Measurements from ENCODE around the gene PURA. TPM values are rescaled to one million over a fixed set of nuclear protein-coding genes. Genes with fewer than 3 reads are reported as not detected.
A peak's percentile ranks its signal among the peaks of the same experiment; 100 is the strongest.
"Not testable (repeated sequence)": the region's sequence is repeated elsewhere in the genome, so short reads cannot be mapped to it uniquely, and the experiment has no call there.

PURA gene
- total RNA-seq, 1 experiment from 2014 or later, result 3.6 TPM

DNA sequence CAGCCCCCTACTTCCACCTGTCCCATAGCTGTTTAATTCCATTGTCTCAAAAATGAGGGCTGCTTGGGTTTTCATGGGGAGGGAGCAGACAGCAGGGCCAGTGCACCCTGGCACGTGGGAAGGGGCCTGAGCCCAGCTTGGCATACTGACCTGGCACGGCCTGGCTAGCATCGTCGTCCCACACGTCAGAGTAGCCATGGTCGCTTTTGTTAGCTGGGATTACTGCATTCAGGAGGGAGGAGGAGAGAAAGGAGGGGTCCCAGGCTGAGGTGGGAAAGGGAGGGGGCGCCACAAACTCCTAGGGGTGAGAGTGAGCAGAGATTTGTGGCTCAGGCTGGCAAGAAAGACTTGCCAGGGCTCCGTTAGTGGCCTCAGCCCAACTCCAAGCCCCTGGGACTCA lies 40.0 kb downstream of the PURA start:
- TF ChIP-seq, protein P1, sequence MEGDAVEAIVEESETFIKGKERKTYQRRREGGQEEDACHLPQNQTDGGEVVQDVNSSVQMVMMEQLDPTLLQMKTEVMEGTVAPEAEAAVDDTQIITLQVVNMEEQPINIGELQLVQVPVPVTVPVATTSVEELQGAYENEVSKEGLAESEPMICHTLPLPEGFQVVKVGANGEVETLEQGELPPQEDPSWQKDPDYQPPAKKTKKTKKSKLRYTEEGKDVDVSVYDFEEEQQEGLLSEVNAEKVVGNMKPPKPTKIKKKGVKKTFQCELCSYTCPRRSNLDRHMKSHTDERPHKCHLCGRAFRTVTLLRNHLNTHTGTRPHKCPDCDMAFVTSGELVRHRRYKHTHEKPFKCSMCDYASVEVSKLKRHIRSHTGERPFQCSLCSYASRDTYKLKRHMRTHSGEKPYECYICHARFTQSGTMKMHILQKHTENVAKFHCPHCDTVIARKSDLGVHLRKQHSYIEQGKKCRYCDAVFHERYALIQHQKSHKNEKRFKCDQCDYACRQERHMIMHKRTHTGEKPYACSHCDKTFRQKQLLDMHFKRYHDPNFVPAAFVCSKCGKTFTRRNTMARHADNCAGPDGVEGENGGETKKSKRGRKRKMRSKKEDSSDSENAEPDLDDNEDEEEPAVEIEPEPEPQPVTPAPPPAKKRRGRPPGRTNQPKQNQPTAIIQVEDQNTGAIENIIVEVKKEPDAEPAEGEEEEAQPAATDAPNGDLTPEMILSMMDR (conservative IDR thresholded peaks at IDR 0.05), result no peak
- WGBS (ENCODE audit: extremely low coverage, insufficient read length, low lambda C conversion rate), result no CpG with 5 or more reads among the region's 8 CpGs

DNA sequence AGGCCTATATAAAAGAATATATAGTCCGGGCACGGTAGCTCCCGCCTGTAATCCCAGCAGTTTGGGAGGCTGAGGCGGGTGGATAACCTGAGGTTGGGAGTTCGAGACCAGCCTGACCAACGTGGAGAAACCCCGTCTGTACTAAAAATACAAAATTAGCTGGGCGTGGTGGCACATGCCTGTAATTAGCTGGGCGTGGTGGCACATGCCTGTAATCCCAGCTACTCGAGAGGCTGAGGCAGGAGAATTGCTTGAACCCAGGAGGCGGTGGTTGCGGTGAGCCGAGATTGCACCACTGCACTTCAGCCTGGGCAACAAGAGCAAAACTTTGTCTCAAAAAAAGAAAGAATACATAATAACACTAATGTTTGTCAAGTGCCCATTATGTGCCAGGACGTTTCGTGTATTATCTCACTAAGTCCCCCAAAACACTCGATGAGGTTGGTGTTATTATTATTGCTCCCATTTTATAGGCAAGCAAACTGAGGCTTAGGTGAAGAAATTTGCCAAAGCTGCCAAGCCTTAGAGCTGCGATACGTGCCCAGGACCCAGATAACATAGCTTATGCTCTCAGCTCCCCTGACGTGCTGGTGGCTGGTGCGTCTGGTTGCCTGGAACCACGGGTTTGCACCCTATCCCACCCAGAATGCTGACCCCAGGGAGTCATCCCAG lies 40.9 kb downstream of the PURA start:
- not testable (repeated sequence) for H2BK15ac ChIP-seq (ENCODE audit: low read depth, low read length); H2AK5ac ChIP-seq (ENCODE audit: insufficient read length, low read length); H3K4ac ChIP-seq (ENCODE audit: low read depth, low read length); H3K79me1 ChIP-seq (ENCODE audit: insufficient read depth, low read depth, low read length, poor library complexity, severe bottlenecking); H2BK120ac ChIP-seq (ENCODE audit: low read depth, low read length, poor library complexity, severe bottlenecking); H3K9me3 Mint-ChIP-seq; H2AFZ ChIP-seq (ENCODE audit: low read length); H3K23me2 ChIP-seq (ENCODE audit: insufficient read length, low read depth, low read length, poor library complexity, severe bottlenecking); H2BK12ac ChIP-seq (ENCODE audit: insufficient read length, low read depth, low read length); H2BK5ac ChIP-seq (ENCODE audit: insufficient read length, low read length); H4K5ac ChIP-seq (ENCODE audit: insufficient read length, low read depth, low read length); H3K56ac ChIP-seq (ENCODE audit: insufficient read length, low read depth, low read length); H3T11ph ChIP-seq (ENCODE audit: low read length); H3K27ac Mint-ChIP-seq; DNase-seq; H3K9ac ChIP-seq (ENCODE audit: extremely low read depth, insufficient read length, low read length); H3K27ac ChIP-seq (ENCODE audit: insufficient read length, low read depth, low read length); H3K4me3 Mint-ChIP-seq; H3K18ac ChIP-seq (ENCODE audit: insufficient read length, low read depth, low read length); H3K23ac ChIP-seq (ENCODE audit: insufficient read length, low read depth, low read length); H3K36me3 Mint-ChIP-seq (ENCODE audit: insufficient read depth in 1 of 3, low read depth in 3 of 3); H3K14ac ChIP-seq (ENCODE audit: insufficient read depth, low read length); H3K27me3 ChIP-seq (ENCODE audit: insufficient read depth, low read length); H4K20me1 ChIP-seq (ENCODE audit: control insufficient read depth, insufficient read depth, insufficient read length); H2BK20ac ChIP-seq (ENCODE audit: low read depth, low read length, poor library complexity, severe bottlenecking); H3K4me1 ChIP-seq (ENCODE audit: insufficient read depth, low read length); H3K4me2 ChIP-seq (ENCODE audit: insufficient read depth, insufficient read length, low read length); H3K79me2 ChIP-seq (ENCODE audit: insufficient read depth, low read length); H4K8ac ChIP-seq (replicated peaks; ENCODE audit: insufficient read length, low read depth, low read length); H3K9me3 ChIP-seq (ENCODE audit: control insufficient read depth, low read depth, low read length); H4K91ac ChIP-seq (ENCODE audit: insufficient read length, low read depth, low read length)
- Mint-ChIP-seq H3K27me3 (ENCODE audit: low read depth) (peaks cover 20% of the 10 kb centered on the region), H3K4me1 (peaks cover 20 to 32% of the 10 kb centered on the region in 2 experiments)
- no CpG with 5 or more reads among the region's 21 CpGs for WGBS (ENCODE audit: extremely low coverage, insufficient read length, low lambda C conversion rate)

More for the DNA sequence above, 40.0 kb downstream of the PURA start:
- Mint-ChIP-seq H3K36me3 (ENCODE audit: insufficient read depth in 1 of 3, low read depth in 3 of 3) (no peaks in the 10 kb centered on the region), H3K4me1 (peaks cover 20 to 32% of the 10 kb centered on the region in 2 experiments), H3K27ac (no peak overlapping the region; a peak in 1 of 7 replicates), H3K9me3 (no peaks in the 10 kb centered on the region), H3K27me3 (ENCODE audit: low read depth) (peaks cover 18% of the 10 kb centered on the region), H3K4me3 (peak overlapping the region in 1 of 2 experiments; percentile 63; a peak in 2 of 5 replicates)
- no peak overlapping the region for H4K5ac ChIP-seq (ENCODE audit: insufficient read length, low read depth, low read length)
- H4K8ac ChIP-seq (replicated peaks; ENCODE audit: insufficient read length, low read depth, low read length), result no peak overlapping the region
- no peak overlapping the region for H3K27ac ChIP-seq (ENCODE audit: insufficient read length, low read depth, low read length)
- no peak overlapping the region for H2BK120ac ChIP-seq (ENCODE audit: low read depth, low read length, poor library complexity, severe bottlenecking)
- H3K9me3 ChIP-seq (ENCODE audit: control insufficient read depth, low read depth, low read length), result no peaks in the 10 kb centered on the region
- H3K23me2 ChIP-seq (ENCODE audit: insufficient read length, low read depth, low read length, poor library complexity, severe bottlenecking), result peaks cover 3% of the 10 kb centered on the region
- no peaks in the 10 kb centered on the region; the same call in 1 of the 2 replicates for H3K4me1 ChIP-seq (ENCODE audit: insufficient read depth, low read length)
- no peak overlapping the region for H3K23ac ChIP-seq (ENCODE audit: insufficient read length, low read depth, low read length)
- no peak overlapping the region for H4K91ac ChIP-seq (ENCODE audit: insufficient read length, low read depth, low read length)
- H2AFZ ChIP-seq (ENCODE audit: low read length), result no peak overlapping the region
- no peak overlapping the region for H2BK12ac ChIP-seq (ENCODE audit: insufficient read length, low read depth, low read length)
- H3K18ac ChIP-seq (ENCODE audit: insufficient read length, low read depth, low read length), result peak overlapping the region; percentile 68
- no peak overlapping the region for H3K4me2 ChIP-seq (ENCODE audit: insufficient read depth, insufficient read length, low read length)
- no peak overlapping the region for H3K4ac ChIP-seq (ENCODE audit: low read depth, low read length)
- H3K79me1 ChIP-seq (ENCODE audit: insufficient read depth, low read depth, low read length, poor library complexity, severe bottlenecking), result no peaks in the 10 kb centered on the region
- peak overlapping the region; percentile 78; the same call in 1 of the 2 replicates for H3K14ac ChIP-seq (ENCODE audit: insufficient read depth, low read length)
- DNase-seq, result no peak
- no peak overlapping the region for H2BK20ac ChIP-seq (ENCODE audit: low read depth, low read length, poor library complexity, severe bottlenecking)
- no peak overlapping the region for H2BK15ac ChIP-seq (ENCODE audit: low read depth, low read length)
- no peak overlapping the region for H2AK5ac ChIP-seq (ENCODE audit: insufficient read length, low read length)
- no peaks in the 10 kb centered on the region for H3K27me3 ChIP-seq (ENCODE audit: insufficient read depth, low read length)
- H3K9ac ChIP-seq (ENCODE audit: extremely low read depth, insufficient read length, low read length), result no peak overlapping the region
- H4K20me1 ChIP-seq (ENCODE audit: control insufficient read depth, insufficient read depth, insufficient read length), result no peaks in the 10 kb centered on the region
- H3T11ph ChIP-seq (ENCODE audit: low read length), result no peak overlapping the region
- no peak overlapping the region for H3K56ac ChIP-seq (ENCODE audit: insufficient read length, low read depth, low read length)
- no peak overlapping the region for H2BK5ac ChIP-seq (ENCODE audit: insufficient read length, low read length)
- no peaks in the 10 kb centered on the region for H3K79me2 ChIP-seq (ENCODE audit: insufficient read depth, low read length)
